A549 (cell line): Measurements from ENCODE around the gene ARPP19. TPM values are rescaled to one million over a fixed set of nuclear protein-coding genes. Genes with fewer than 3 reads are reported as not detected.
"Not testable (repeated sequence)": the region's sequence is repeated elsewhere in the genome, so short reads cannot be mapped to it uniquely, and the experiment has no call there.

Experiments used
- ATAC-seq, 2 experiments: fragments of 200-7000 bp in 1 of 2; fragments of >200 bp in 1 of 2; cut with Nextera tagmentation in 1 of 2; cut with Tn5 transposase in 1 of 2; 3 replicates each; pipeline versions ENCODE4 v1.8.0 to v1.9.1; 2018 to 2020; ENCODE audit warnings: mild to moderate bottlenecking in 1 of 2, moderate library complexity in 1 of 2
- CTCF ChIA-PET: fragments of 300-600 bp; sonication (Branson Sonifier 250); formaldehyde crosslinking; extraction: SDS; loops from one replicate; lab custom pipeline; 2021; ENCODE audit warnings: antibody characterized with exemption, inconsistent platforms; lab: Yijun Ruan, JAX
- POLR2A ChIA-PET: fragments of 350-600 bp; formaldehyde crosslinking; extraction: SDS; loops from one replicate; lab custom pipeline; 2021; ENCODE audit warnings: antibody characterized with exemption, inconsistent platforms; lab: Yijun Ruan, JAX
- DNase-seq, 2 experiments: peaks; one replicate each; pipeline versions ENCODE4 v3.0.0 to v3.0.0-alpha.2; 2011 to 2016; ENCODE audit warnings: low read depth in 1 of 2, low spot score in 1 of 2
- FAIRE-seq: peaks from 2 replicates; lab custom pipeline; 2011; peaks lifted over from hg19 to GRCh38; lab: Jason Lieb, UNC
- H3K27ac ChIP-seq, 2 experiments: fragments of >200 bp; sonication (Bioruptor Twin); formaldehyde crosslinking; 3 replicates each; pipeline ENCODE4 v1.5.1; 2016 to 2017
- H3K4me1 ChIP-seq: fragments of >200 bp; sonication (Bioruptor Twin); formaldehyde crosslinking; 3 replicates; pipeline ENCODE4 v1.6.1; 2016
- H3K4me2 ChIP-seq: fragments of >200 bp; sonication (Bioruptor Twin); formaldehyde crosslinking; 3 replicates; pipeline ENCODE4 v1.6.1; 2016
- H3K4me3 ChIP-seq: fragments of >200 bp; sonication (Bioruptor Twin); formaldehyde crosslinking; 3 replicates; pipeline ENCODE4 v1.5.1; 2016
- H3K9me3 ChIP-seq: fragments of >200 bp; sonication (Bioruptor Twin); formaldehyde crosslinking; 3 replicates; pipeline ENCODE4 v1.6.1; 2016
- BCL3 ChIP-seq: fragments of >200 bp; sonication (Bioruptor Twin); formaldehyde crosslinking; IDR thresholded peaks from 3 replicates; pipeline ENCODE4 v1.6.1; 2016
- CEBPB ChIP-seq, 2 experiments: fragments of >200 bp in 1 of 2; sonication (Bioruptor Twin) in 1 of 2; formaldehyde crosslinking in 1 of 2; IDR thresholded peaks; 2 replicates each; pipeline ENCODE4 v1.6.1; 2012 to 2016
- CHD2 ChIP-seq: fragments of 150-350 bp; IDR thresholded peaks from 2 replicates; pipeline ENCODE4 v1.6.1; 2014; ENCODE audit warnings: low read length; ENCODE audit not compliant: partially characterized antibody
- CHD4 ChIP-seq: fragments of 200-600 bp; sonication (generic); IDR thresholded peaks from 2 replicates; pipeline ENCODE4 v1.6.1; 2016; ENCODE audit warnings: antibody characterized with exemption, mild to moderate bottlenecking, borderline replicate concordance
- E2F6 ChIP-seq: IDR thresholded peaks from 2 replicates; pipeline ENCODE4 v1.6.1; 2012; ENCODE audit warnings: low read depth, borderline replicate concordance
- EP300 ChIP-seq, 2 experiments: fragments of >200 bp; sonication (Bioruptor Twin); formaldehyde crosslinking; IDR thresholded peaks; 2 replicates in 1 of 2; 3 replicates in 1 of 2; pipeline ENCODE4 v1.6.1; 2016 to 2017
- FOSB ChIP-seq: fragments of 250-450 bp; sonication (Bioruptor Pico); IDR thresholded peaks from 2 replicates; pipeline ENCODE4 v1.5.0; 2020; ENCODE audit warnings: mild to moderate bottlenecking, moderate library complexity
- FOSL2 ChIP-seq, 2 experiments: fragments of 450-650 bp in 1 of 2; fragments of >200 bp in 1 of 2; sonication (Bioruptor Twin) in 1 of 2; formaldehyde crosslinking; IDR thresholded peaks; 2 replicates each; pipeline versions ENCODE4 v1.5.0 to v1.6.1; 2016 to 2020; ENCODE audit warnings: mild to moderate bottlenecking in 1 of 2, moderate library complexity in 1 of 2
- FOXS1 ChIP-seq: fragments of 250-450 bp; sonication (Bioruptor Pico); IDR thresholded peaks from 2 replicates; pipeline ENCODE4 v1.5.0; 2020; ENCODE audit warnings: mild to moderate bottlenecking, moderate library complexity
- GATA3 ChIP-seq: IDR thresholded peaks from 2 replicates; pipeline ENCODE4 v1.6.1; 2012; ENCODE audit warnings: borderline replicate concordance
- HES2 ChIP-seq: fragments of >200 bp; sonication (Bioruptor Twin); formaldehyde crosslinking; IDR thresholded peaks from 2 replicates; pipeline ENCODE4 v1.6.1; 2016
- HOXA7 ChIP-seq: fragments of 250-450 bp; sonication (Bioruptor Pico); IDR thresholded peaks from 2 replicates; pipeline ENCODE4 v1.5.0; 2020; ENCODE audit warnings: mild to moderate bottlenecking, moderate library complexity
- MAFK ChIP-seq: fragments of 450-650 bp; IDR thresholded peaks from 2 replicates; pipeline ENCODE4 v1.6.1; 2014; ENCODE audit not compliant: partially characterized antibody
- PHF8 ChIP-seq: fragments of 200-600 bp; sonication (generic); IDR thresholded peaks from 2 replicates; pipeline ENCODE4 v1.6.1; 2016; ENCODE audit warnings: low read depth, mild to moderate bottlenecking, antibody characterized with exemption, moderate library complexity, borderline replicate concordance
- POLR2A ChIP-seq: IDR thresholded peaks from 2 replicates; pipeline ENCODE4 v1.6.1; 2012; ENCODE audit warnings: mild to moderate bottlenecking, low read length
- RAD21 ChIP-seq, 2 experiments: fragments of >200 bp in 1 of 2; sonication (Bioruptor Twin) in 1 of 2; formaldehyde crosslinking in 1 of 2; IDR thresholded peaks in 1 of 2; conservative IDR thresholded peaks in 1 of 2; 2 replicates in 1 of 2; 3 replicates in 1 of 2; pipeline ENCODE4 v1.6.1; 2012 to 2018; ENCODE audit warnings: inconsistent platforms in 1 of 2
- ZC3H11A ChIP-seq: fragments of 450-650 bp; IDR thresholded peaks from 2 replicates; pipeline ENCODE4 v1.6.1; 2014; ENCODE audit warnings: antibody characterized with exemption, mild to moderate bottlenecking
- ZNF302 ChIP-seq: fragments of 250-450 bp; sonication (Bioruptor Pico); IDR thresholded peaks from 2 replicates; pipeline ENCODE4 v1.9.0; 2021; ENCODE audit warnings: inconsistent platforms, mild to moderate bottlenecking, moderate library complexity
- WGBS: methylation state at CpG from one replicate; pipeline ENCODE4 v1.1.6; 2017; ENCODE audit errors: missing lambda C conversion rate; 5-methylcytosine and 5-hydroxymethylcytosine counted together
- polyA plus RNA-seq, 4 experiments: library from polyadenylated mRNA; depleted of rRNA in 3 of 4; stranded (reverse); fragments of >200 nt; fragmentation: RNase III in 1 of 4; extraction: RNeasy Plus Mini Kit Qiagen cat#74134 plus additional on column Dnase treatment in 1 of 4; gene quantifications; 2 replicates in 3 of 4; 3 replicates in 1 of 4; pipeline ENCODE4 v1.2.3, GENCODE V29; 2011 to 2017

The ARPP19 gene
- polyA plus RNA-seq, 2 of the 4 experiments (the other 2 are of a cell fraction), result 102 to 192 TPM

GRCh38 chr15:52551186-52551585 lies 17.6 kb downstream of the ARPP19 start:
- CTCF ChIA-PET, result interaction anchor here (1.0 kb wide), 1 partner anchor 296 kb away, joined by 3 read pairs; no protein-coding TSS in a partner anchor
- H3K4me3 ChIP-seq, ATAC-seq, H3K4me2 ChIP-seq, DNase-seq, H3K27ac ChIP-seq, H3K4me1 ChIP-seq, H3K9me3 ChIP-seq, POLR2A ChIA-PET: not testable (repeated sequence)
- 58% methylated on average over 1 of the region's 1 CpG for WGBS
- peak; percentile 77 for FAIRE-seq

GRCh38 chr15:52546031-52546751 lies 22.6 kb downstream of the ARPP19 start:
- TF ChIP-seq HOXA7 (CRISPR knock-in tag) (0 out of 2 replicates have a peak, but pooled peaks have one; percentile 41), MAFK (no peak)
- TF ChIP-seq, all 56 proteins: peak for 1
- Histone ChIP-seq H3K4me3 (no peak overlapping the region), H3K9me3 (no peaks in the 10 kb centered on the region), H3K4me2 (no peak overlapping the region), H3K27ac (no peak overlapping the region), H3K4me1 (no peaks in the 10 kb centered on the region)
- CTCF ChIA-PET, result interaction anchor here (1.0 kb wide), 1 partner anchor 8 kb away, joined by 3 read pairs; no protein-coding TSS in a partner anchor
- ATAC-seq (peak; percentile 69 to 72), DNase-seq (peak in 1 of 2 experiments; percentile 19), FAIRE-seq (no peak)
- POLR2A ChIA-PET, result no interaction called here
- WGBS, result 92% methylated on average over 5 of the region's 5 CpGs

- DNase-seq (no peak), ATAC-seq (no peak), FAIRE-seq (no peak)
- H3K27ac ChIP-seq, result no peak overlapping the region
- ChIA-PET POLR2A (no interaction called here), CTCF (interaction anchor here (1.3 kb wide), 1 partner anchor 24 kb away, joined by 3 read pairs; no protein-coding TSS in a partner anchor)
- no peak overlapping the region for H3K4me2 ChIP-seq
- 43% methylated on average over 3 of the region's 3 CpGs for WGBS
- no peaks in the 10 kb centered on the region for H3K4me1 ChIP-seq
- peak; percentile 7 to 49; a peak in 2 of 4 replicates for TF ChIP-seq CEBPB (IDR thresholded peaks at IDR 0.05)
- TF ChIP-seq POLR2A, result no peak
- no peak overlapping the region for H3K4me3 ChIP-seq
- H3K9me3 ChIP-seq, result peaks cover 17% of the 10 kb centered on the region
Measured at GRCh38 chr15:52540374-52541012, 28.3 kb downstream of the ARPP19 start.

- H3K4me3 ChIP-seq, result no peak overlapping the region
- no peak overlapping the region for H3K4me2 ChIP-seq
- peaks cover 17% of the 10 kb centered on the region for H3K9me3 ChIP-seq
- POLR2A ChIA-PET, result no interaction called here
- CTCF ChIA-PET, result interaction anchor here (1.1 to 1.7 kb wide), 3 partner anchors 8 to 27 kb away, joined by 4 read pairs; partner anchors contain the start of gene MYO5A
- TF ChIP-seq HES2, result no peak
- no peak for TF ChIP-seq CHD2
- no peak for TF ChIP-seq GATA3
- no peak overlapping the region for H3K27ac ChIP-seq
- H3K4me1 ChIP-seq, result no peaks in the 10 kb centered on the region
- ATAC-seq (no peak), DNase-seq (no peak), FAIRE-seq (no peak)
- WGBS, result 78% methylated on average over 8 of the region's 8 CpGs
Measured at GRCh38 chr15:52537459-52537858, 31.4 kb downstream of the ARPP19 start.

- Histone ChIP-seq H3K4me2 (no peak overlapping the region), H3K4me3 (no peak overlapping the region), H3K9me3 (no peaks in the 10 kb centered on the region), H3K4me1 (peaks cover 8% of the 10 kb centered on the region; the same call in 1 of the 3 replicates), H3K27ac (no peak overlapping the region)
- WGBS, result 20% methylated on average over 2 of the region's 2 CpGs
- DNase-seq (no peak), ATAC-seq (no peak), FAIRE-seq (no peak)
- no peak for TF ChIP-seq PHF8
- no peak for TF ChIP-seq HOXA7 (CRISPR knock-in tag)
- TF ChIP-seq ZNF302 (CRISPR knock-in tag), result no peak
- TF ChIP-seq E2F6, result no peak
- TF ChIP-seq ZC3H11A, result no peak
- no peak for TF ChIP-seq FOXS1 (CRISPR knock-in tag)
- TF ChIP-seq CHD4, result no peak
- TF ChIP-seq FOSB (CRISPR knock-in tag), result no peak
- TF ChIP-seq EP300 (IDR thresholded peaks at IDR 0.05), result no peak
- TF ChIP-seq BCL3, result no peak
- TF ChIP-seq RAD21 (conservative IDR thresholded peaks at IDR 0.05 in 1 of 2, IDR thresholded peaks at IDR 0.05 in 1 of 2), result no peak
- TF ChIP-seq FOSL2 (IDR thresholded peaks at IDR 0.05), result no peak
- TF ChIP-seq FOSL2 (CRISPR knock-in tag; IDR thresholded peaks at IDR 0.05), result no peak
- no peak for TF ChIP-seq CHD2
- ChIA-PET POLR2A (no interaction called here), CTCF (interaction anchor here (1.0 to 1.4 kb wide), 3 partner anchors 25 to 276 kb away, joined by 3 to 5 read pairs (median 4); no protein-coding TSS in a partner anchor)
Measured at GRCh38 chr15:52532427-52532826, 36.4 kb downstream of the ARPP19 start.
